HCT116 (cell line): ENCODE measurements around the gene ARHGAP8. TPM values are rescaled to one million over a fixed set of nuclear protein-coding genes. Genes with fewer than 3 reads are reported as not detected.

Experiments used
- ATAC-seq: fragments of 200-7000 bp; cut with Tn5 transposase; 2 replicates; pipeline ENCODE4 v1.9.1; 2020; ENCODE audit warnings: mild to moderate bottlenecking, moderate library complexity
- BruUV-seq: library from RNA; stranded (reverse); fragments of 400-500 nt; replicated peaks from 2 replicates; lab custom pipeline; 2021; lab: Mats Ljungman, UMichigan
- CTCF ChIA-PET: fragments of 300-600 bp; sonication (Branson Sonifier 250); formaldehyde crosslinking; loops from one replicate; lab custom pipeline; 2021; ENCODE audit warnings: antibody characterized with exemption; lab: Charles Lee
- POLR2A ChIA-PET: fragments of 300-600, 350-600 bp; sonication (Branson Sonifier 250); formaldehyde crosslinking; loops from one replicate; lab custom pipeline; 2021; ENCODE audit warnings: antibody characterized with exemption; lab: Charles Lee
- RAD21 ChIA-PET, 2 experiments: fragments of 300-600 bp; sonication (Branson Sonifier 250); formaldehyde crosslinking; loops; one replicate each; lab custom pipeline; 2023; ENCODE audit warnings: low total read pairs in 2 of 2; ENCODE audit not compliant: uncharacterized antibody in 2 of 2, unreplicated experiment in 2 of 2, low non-redundant PET in 1 of 2; lab: Charles Lee
- DNase-seq: peaks from one replicate; pipeline ENCODE4 v3.0.0-alpha.2; 2010; ENCODE audit warnings: low read depth, low spot score
- H2AFZ ChIP-seq: fragments of 200-600 bp; shearing (Covaris generic), sonication (generic); 2 replicates; pipeline ENCODE4 v1.6.1; 2017; ENCODE audit warnings: low read depth, mixed run types, mixed read lengths, antibody characterized with exemption, low read length; ENCODE audit not compliant: poor library complexity, severe bottlenecking
- H3K27ac ChIP-seq: 2 replicates; pipeline ENCODE4 v1.5.1; 2012; ENCODE audit warnings: low read depth, low read length
- H3K27me3 ChIP-seq: fragments of 200-600 bp; sonication (generic); 2 replicates; pipeline ENCODE4 v1.6.1; 2016; ENCODE audit warnings: mixed run types, low read length, mixed read lengths; ENCODE audit not compliant: insufficient read depth
- H3K36me3 ChIP-seq, 2 experiments: fragments of 200-500 bp in 1 of 2; fragments of 200-600 bp in 1 of 2; sonication (Bioruptor generic) in 1 of 2; sonication (generic) in 1 of 2; 2 replicates each; pipeline versions ENCODE4 v1.5.1 to v1.6.1; 2014 to 2016; ENCODE audit warnings: low read length in 2 of 2, inconsistent platforms in 1 of 2, mixed read lengths in 1 of 2, mixed run types in 1 of 2; ENCODE audit not compliant: insufficient read depth in 2 of 2, control insufficient read depth in 1 of 2
- H3K4me1 ChIP-seq, 2 experiments: fragments of 200-600 bp in 1 of 2; sonication (generic) in 1 of 2; 2 replicates each; pipeline versions ENCODE4 v1.5.1 to v1.6.1; 2012 to 2017; ENCODE audit warnings: low read length in 2 of 2, inconsistent platforms in 1 of 2, mild to moderate bottlenecking in 1 of 2, mixed read lengths in 1 of 2, mixed run types in 1 of 2, moderate library complexity in 1 of 2; ENCODE audit not compliant: insufficient read depth in 2 of 2, control insufficient read depth in 1 of 2
- H3K4me2 ChIP-seq: fragments of 200-600 bp; sonication (generic); 2 replicates; pipeline ENCODE4 v1.6.1; 2017; ENCODE audit warnings: mixed run types, low read length, mixed read lengths
- H3K4me3 ChIP-seq, 2 experiments: fragments of 200-600 bp in 1 of 2; sonication (generic) in 1 of 2; replicated peaks in 1 of 2; 2 replicates each; pipeline ENCODE4 v1.5.1; 2011 to 2016; ENCODE audit warnings: low read length in 2 of 2, control low read depth in 1 of 2, low read depth in 1 of 2, mild to moderate bottlenecking in 1 of 2, mixed read lengths in 1 of 2, mixed run types in 1 of 2
- H3K79me2 ChIP-seq: fragments of 200-600 bp; sonication (generic); 2 replicates; pipeline ENCODE4 v1.6.1; 2017; ENCODE audit warnings: mild to moderate bottlenecking, mixed run types, low read length, moderate library complexity, mixed read lengths; ENCODE audit not compliant: insufficient read depth
- H3K9ac ChIP-seq: fragments of 200-600 bp; sonication (generic); 2 replicates; pipeline ENCODE4 v1.6.1; 2016; ENCODE audit warnings: low read length, mixed read lengths
- H3K9me2 ChIP-seq: fragments of 200-600 bp; sonication (generic), shearing (Covaris generic); 2 replicates; pipeline ENCODE4 v1.6.1; 2017; ENCODE audit warnings: mixed run types, mild to moderate bottlenecking, moderate library complexity; ENCODE audit not compliant: insufficient read depth
- H3K9me3 ChIP-seq, 2 experiments: fragments of 200-500 bp in 1 of 2; fragments of 200-600 bp in 1 of 2; sonication (Bioruptor generic) in 1 of 2; sonication (generic) in 1 of 2; 2 replicates each; pipeline ENCODE4 v1.6.1; 2014 to 2017; ENCODE audit warnings: low read length in 2 of 2, mixed read lengths in 2 of 2, inconsistent platforms in 1 of 2, low read depth in 1 of 2, mild to moderate bottlenecking in 1 of 2, mixed run types in 1 of 2, moderate library complexity in 1 of 2; ENCODE audit not compliant: control insufficient read depth in 1 of 2, insufficient read depth in 1 of 2
- H4K20me1 ChIP-seq: fragments of 200-600 bp; sonication (generic), shearing (Covaris generic); 2 replicates; pipeline ENCODE4 v1.6.1; 2017; ENCODE audit warnings: mixed run types, mild to moderate bottlenecking, moderate library complexity; ENCODE audit not compliant: insufficient read depth
- CBX3 ChIP-seq: IDR thresholded peaks from 2 replicates; pipeline ENCODE4 v1.6.1; 2012; ENCODE audit warnings: low read depth
- CEBPB ChIP-seq: IDR thresholded peaks from 2 replicates; pipeline ENCODE4 v1.6.1; 2012; ENCODE audit warnings: low read depth
- CTCF ChIP-seq, 3 experiments: fragments of 200-600 bp in 1 of 3; sonication (generic) in 1 of 3; IDR thresholded peaks in 2 of 3; conservative IDR thresholded peaks in 1 of 3; 2 replicates each; pipeline ENCODE4 v1.5.1; 2012 to 2017; ENCODE audit warnings: low read depth in 2 of 3, low read length in 2 of 3, antibody characterized with exemption in 1 of 3, borderline replicate concordance in 1 of 3, control low read depth in 1 of 3, mild to moderate bottlenecking in 1 of 3, mixed read lengths in 1 of 3, mixed run types in 1 of 3, moderate library complexity in 1 of 3; ENCODE audit not compliant: insufficient read depth in 1 of 3
- ELF1 ChIP-seq: IDR thresholded peaks from 2 replicates; pipeline ENCODE4 v1.6.1; 2012; ENCODE audit warnings: low read depth, borderline replicate concordance
- EZH2 ChIP-seq: fragments of 200-600 bp; sonication (generic); IDR thresholded peaks from 2 replicates; pipeline ENCODE4 v1.6.1; 2017; ENCODE audit warnings: antibody characterized with exemption, mixed run types
- EZH2phosphoT487 ChIP-seq: fragments of 200-600 bp; IDR thresholded peaks from 2 replicates; pipeline ENCODE4 v1.6.1; 2018; ENCODE audit warnings: antibody characterized with exemption, borderline replicate concordance
- FOSL1 ChIP-seq: IDR thresholded peaks from 2 replicates; pipeline ENCODE4 v1.6.1; 2012; ENCODE audit warnings: low read depth
- JUND ChIP-seq: IDR thresholded peaks from 2 replicates; pipeline ENCODE4 v1.6.1; 2012
- MAX ChIP-seq: IDR thresholded peaks from 2 replicates; pipeline ENCODE4 v1.6.1; 2012
- POLR2A ChIP-seq: IDR thresholded peaks from 2 replicates; pipeline ENCODE4 v1.7.0; 2011; ENCODE audit warnings: borderline replicate concordance; ENCODE audit not compliant: insufficient read depth, insufficient read length; ENCODE audit errors: extremely low read depth
- REST ChIP-seq: IDR thresholded peaks from 2 replicates; pipeline ENCODE4 v1.6.1; 2012; ENCODE audit warnings: low read depth
- SP1 ChIP-seq: IDR thresholded peaks from 2 replicates; pipeline ENCODE4 v1.6.1; 2012; ENCODE audit warnings: low read depth
- TCF7L2 ChIP-seq: IDR thresholded peaks from 2 replicates; pipeline ENCODE4 v1.7.0; 2011; ENCODE audit warnings: borderline replicate concordance, inconsistent platforms; ENCODE audit not compliant: insufficient read depth, insufficient read length; ENCODE audit errors: extremely low read depth
- YY1 ChIP-seq: IDR thresholded peaks from 2 replicates; pipeline ENCODE4 v1.6.1; 2011; ENCODE audit warnings: low read length, low read depth, moderate library complexity, mild to moderate bottlenecking; ENCODE audit not compliant: insufficient replicate concordance; ENCODE audit errors: extremely low read depth
- ZBTB33 ChIP-seq: IDR thresholded peaks from 2 replicates; pipeline ENCODE4 v1.6.1; 2011; ENCODE audit warnings: mild to moderate bottlenecking, low read length, moderate library complexity; ENCODE audit not compliant: insufficient replicate concordance; ENCODE audit errors: extremely low read depth
- ZNF274 ChIP-seq: fragments of 200-500 bp; sonication (Bioruptor generic); IDR thresholded peaks from 2 replicates; pipeline ENCODE4 v1.6.1; 2014; ENCODE audit warnings: mild to moderate bottlenecking, low read depth, low read length, inconsistent platforms
- intact Hi-C: fragments of 100-400 bp; cut with micrococcal nuclease; formaldehyde crosslinking; loops from 2 replicates; pipeline ENCODE4 v1.10.0; 2022
- total RNA-seq: library from RNA; stranded (reverse); gene quantifications from one replicate; pipeline ENCODE4 v1.2.1, GENCODE V29; 2021; ENCODE audit not compliant: unreplicated experiment

ARHGAP8 gene
- total RNA-seq, 1 experiment from 2014 or later: 67.5 TPM

GRCh38 chr22:44710474-44711240 lies 41.7 kb upstream of the ARHGAP8 start:
- Histone ChIP-seq H2AFZ (no peak overlapping the region), H3K4me1 (peaks cover 0 to 26% of the 10 kb centered on the region in 2 experiments; a peak in 3 of 4 replicates), H3K4me2 (no peak overlapping the region; the same call in 1 of the 2 replicates), H3K9ac (no peak overlapping the region), H3K9me2 (no peaks in the 10 kb centered on the region), H3K9me3 (no peaks in the 10 kb centered on the region), H4K20me1 (no peaks in the 10 kb centered on the region)
- intact Hi-C loops: no loop called here
- BruUV-seq: no TSS peak
- DNase-seq: no peak
- ChIA-PET POLR2A (no interaction called here), CTCF (no interaction called here)
- TF ChIP-seq ZNF274 (no peak), CBX3 (no peak), TCF7L2 (no peak), REST (no peak), JUND (no peak), EZH2 (no peak), YY1 (no peak), CTCF (IDR thresholded peaks at IDR 0.05 in 2 of 3, conservative IDR thresholded peaks at IDR 0.05 in 1 of 3; ENCODE audit: borderline replicate concordance in 1 of 3, insufficient read depth in 1 of 3, low read depth in 2 of 3, low read length in 2 of 3) (no peak), MAX (no peak), ZBTB33 (no peak), SP1 (no peak), POLR2A (no peak), EZH2phosphoT487 (no peak), FOSL1 (no peak), ELF1 (no peak), CEBPB (no peak)
- TF ChIP-seq, all 23 proteins: peak for 0
- H3K27ac ChIP-seq: no peak overlapping the region
- ATAC-seq: no peak
- RAD21 ChIA-PET: no interaction called here
- no peaks in the 10 kb centered on the region for H3K27me3 ChIP-seq
- no peak overlapping the region for H3K4me3 ChIP-seq
- no peaks in the 10 kb centered on the region for H3K36me3 ChIP-seq
- H3K79me2 ChIP-seq: peaks cover 29% of the 10 kb centered on the region; the same call in 1 of the 2 replicates
